ENCODE results near the gene TRIM66.

Gene TRIM66

GRCh38 chr11:8682303-8683114 is at the start of gene TRIM66, which contains the start of gene RPL27A:
TSS of gene TRIM66 (minus strand) at chr11:8682665. CDS start at chr11:8672274, 10,391 bp downstream.
TSS of gene RPL27A (plus strand) at chr11:8682792. CDS start at chr11:8682814, 22 bp downstream.
- peak; percentile 98 for DNase-seq (ENCODE audit: extremely low read depth, insufficient read length)
- TF ChIP-seq CTCF (IDR thresholded peaks at IDR 0.05; ENCODE audit: insufficient read depth, low read length, poor library complexity, severe bottlenecking): no peak

GRCh38 chr11:8731647-8732323 is 49.3 kb upstream of the TRIM66 start:
- Histone ChIP-seq H3K27me3 (replicated peaks; ENCODE audit: control insufficient read depth, insufficient read depth, low read length) (no peaks in the 10 kb centered on the region), H3K4me3 (replicated peaks; ENCODE audit: low read depth, low read length) (no peak overlapping the region), H3K36me3 (ENCODE audit: control insufficient read depth, insufficient read depth, low read length) (no peaks in the 10 kb centered on the region)
- no peak for TF ChIP-seq CTCF (IDR thresholded peaks at IDR 0.05; ENCODE audit: insufficient read depth, low read length, poor library complexity, severe bottlenecking)
- no peak for DNase-seq (ENCODE audit: extremely low read depth, insufficient read length)

More at GRCh38 chr11:8682303-8683114, at the start of gene TRIM66, which contains the start of gene RPL27A:
- Histone ChIP-seq H3K36me3 (ENCODE audit: control insufficient read depth, insufficient read depth, low read length) (peaks cover 22% of the 10 kb centered on the region), H3K27me3 (replicated peaks; ENCODE audit: control insufficient read depth, insufficient read depth, low read length) (no peaks in the 10 kb centered on the region), H3K4me3 (replicated peaks; ENCODE audit: low read depth, low read length) (peak within 1 kb of the TSS; percentile 98)

GRCh38 chr11:8730697-8731020 is 48.2 kb upstream of the TRIM66 start:
- H3K4me3 ChIP-seq (replicated peaks; ENCODE audit: low read depth, low read length): no peak overlapping the region
- no peaks in the 10 kb centered on the region for H3K36me3 ChIP-seq (ENCODE audit: control insufficient read depth, insufficient read depth, low read length)
- no peak for TF ChIP-seq CTCF (IDR thresholded peaks at IDR 0.05; ENCODE audit: insufficient read depth, low read length, poor library complexity, severe bottlenecking)
- no peak for DNase-seq (ENCODE audit: extremely low read depth, insufficient read length)
- no peaks in the 10 kb centered on the region for H3K27me3 ChIP-seq (replicated peaks; ENCODE audit: control insufficient read depth, insufficient read depth, low read length)

- no peak overlapping the region for H3K4me3 ChIP-seq (replicated peaks; ENCODE audit: low read depth, low read length)
- H3K27me3 ChIP-seq (replicated peaks; ENCODE audit: control insufficient read depth, insufficient read depth, low read length): no peaks in the 10 kb centered on the region
- no peak for TF ChIP-seq CTCF (IDR thresholded peaks at IDR 0.05; ENCODE audit: insufficient read depth, low read length, poor library complexity, severe bottlenecking)
- H3K36me3 ChIP-seq (ENCODE audit: control insufficient read depth, insufficient read depth, low read length): no peaks in the 10 kb centered on the region
- DNase-seq (ENCODE audit: extremely low read depth, insufficient read length): no peak
These were observed 47.6 kb upstream of the TRIM66 start for GRCh38 chr11:8729837-8730696.

GRCh38 chr11:8729067-8729466 is 46.6 kb upstream of the TRIM66 start:
- no peak overlapping the region for H3K4me3 ChIP-seq (replicated peaks; ENCODE audit: low read depth, low read length)
- no peaks in the 10 kb centered on the region for H3K27me3 ChIP-seq (replicated peaks; ENCODE audit: control insufficient read depth, insufficient read depth, low read length)
- no peaks in the 10 kb centered on the region for H3K36me3 ChIP-seq (ENCODE audit: control insufficient read depth, insufficient read depth, low read length)
- TF ChIP-seq CTCF (IDR thresholded peaks at IDR 0.05; ENCODE audit: insufficient read depth, low read length, poor library complexity, severe bottlenecking): no peak
- no peak for DNase-seq (ENCODE audit: extremely low read depth, insufficient read length)
